NCI-H128 (cell line): ENCODE results near the gene ERC2.

ENCODE experiments used
- DNase-seq: peaks from one replicate; lab custom pipeline; 2025; ENCODE audit not compliant: unreplicated experiment; lab: John Stamatoyannopoulos, UW

ERC2 gene

DNA sequence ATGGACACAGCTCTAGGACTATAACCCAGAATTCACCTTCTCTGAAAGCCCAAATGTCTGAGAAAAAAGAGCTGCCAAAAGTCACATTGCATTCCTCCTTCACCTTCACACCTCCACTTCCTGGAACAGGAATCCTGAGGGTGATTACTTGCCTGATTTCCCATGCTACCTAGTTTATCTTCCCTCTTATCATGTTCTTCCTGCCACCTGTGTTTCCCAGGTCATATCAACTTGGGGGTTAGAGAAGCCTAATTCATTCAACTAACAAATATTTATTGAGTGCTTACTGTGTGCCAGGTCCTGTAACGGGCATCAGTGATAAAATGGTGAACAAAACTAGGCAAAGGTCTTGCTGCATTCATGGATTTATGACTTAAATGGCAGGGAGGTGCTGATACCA is 701.5 kb downstream of the ERC2 start:
- DNase-seq, result no peak

DNA sequence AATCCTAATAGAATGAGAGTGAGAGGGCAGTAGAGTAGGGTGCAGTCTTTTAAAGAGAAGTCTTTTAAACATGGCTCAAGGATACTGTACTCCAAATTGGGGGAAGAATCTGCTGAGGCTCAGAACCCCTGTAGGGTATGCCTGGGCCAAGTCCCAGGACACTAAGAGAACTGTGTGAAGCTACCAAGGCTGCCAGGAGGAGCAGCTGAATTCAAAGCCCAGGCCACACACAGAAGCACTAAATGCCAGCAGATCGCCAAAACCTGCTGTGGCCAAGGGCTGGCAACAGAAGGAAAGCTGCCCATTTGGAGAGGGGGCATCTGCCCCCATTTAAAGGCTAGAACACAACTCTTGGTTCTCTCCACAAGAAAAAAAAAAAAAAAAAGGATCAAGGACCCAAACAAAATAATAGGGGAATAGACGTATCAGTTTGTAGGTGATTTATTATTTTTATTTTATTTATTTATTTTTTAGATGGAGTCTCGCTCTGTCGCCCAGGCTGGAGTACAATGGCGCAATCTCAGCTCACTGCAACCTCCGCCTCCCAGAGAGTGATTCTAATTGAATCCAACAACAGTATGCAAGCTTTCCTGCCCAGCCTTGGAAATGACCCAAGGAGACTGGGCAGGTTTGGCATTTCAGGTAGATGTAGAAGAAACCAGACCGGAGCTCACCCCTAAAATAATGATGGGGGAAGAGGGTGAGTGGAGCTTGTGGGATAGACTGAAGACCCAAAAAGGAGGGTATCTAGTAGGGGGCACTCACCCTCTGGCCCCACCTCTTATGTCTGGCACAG is 702.2 kb downstream of the ERC2 start:
- DNase-seq, result no peak

DNA sequence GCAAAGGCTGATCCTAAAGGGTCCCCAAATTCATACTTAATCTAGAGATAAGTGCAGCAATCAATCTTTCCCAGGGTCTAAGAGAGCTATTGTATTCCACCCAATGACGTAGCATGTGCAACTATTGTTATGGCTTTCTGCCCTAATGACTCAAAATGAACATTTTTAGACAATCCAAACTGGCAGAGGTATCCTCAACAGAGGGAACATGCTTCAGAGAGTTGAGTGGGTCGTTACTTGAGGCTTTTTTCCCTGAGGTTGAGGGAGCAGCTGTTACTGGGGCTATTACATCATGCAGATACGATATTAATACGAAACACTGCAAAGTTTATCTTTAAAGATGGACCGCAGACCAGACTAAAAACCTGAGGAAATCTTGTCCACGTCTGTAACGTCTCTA is 702.9 kb downstream of the ERC2 start:
- no peak for DNase-seq

DNA sequence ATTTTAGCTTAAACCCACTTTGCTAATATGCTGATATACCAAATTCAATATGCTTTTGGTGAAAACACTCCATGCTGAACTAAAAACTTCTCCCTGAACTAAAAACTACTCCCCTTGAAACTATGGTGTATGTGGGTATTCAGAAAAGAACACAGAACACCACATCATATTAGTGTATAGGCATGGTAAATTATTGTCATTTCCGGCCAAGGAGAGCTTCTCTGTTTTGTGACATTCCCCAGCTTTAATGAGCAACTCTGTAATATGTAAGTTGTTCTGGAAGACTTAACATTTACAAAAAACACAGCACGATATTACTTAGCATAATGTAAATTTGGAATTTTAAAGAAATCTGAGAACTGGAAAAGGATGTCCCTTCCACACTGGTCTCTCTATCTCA is 711.3 kb downstream of the ERC2 start:
- no peak for DNase-seq

- DNase-seq, result no peak
Observed at GRCh38 chr3:55755516-55756205, 712.6 kb downstream of the ERC2 start.

GRCh38 chr3:55752911-55753310 is 715.4 kb downstream of the ERC2 start:
- no peak for DNase-seq

DNA sequence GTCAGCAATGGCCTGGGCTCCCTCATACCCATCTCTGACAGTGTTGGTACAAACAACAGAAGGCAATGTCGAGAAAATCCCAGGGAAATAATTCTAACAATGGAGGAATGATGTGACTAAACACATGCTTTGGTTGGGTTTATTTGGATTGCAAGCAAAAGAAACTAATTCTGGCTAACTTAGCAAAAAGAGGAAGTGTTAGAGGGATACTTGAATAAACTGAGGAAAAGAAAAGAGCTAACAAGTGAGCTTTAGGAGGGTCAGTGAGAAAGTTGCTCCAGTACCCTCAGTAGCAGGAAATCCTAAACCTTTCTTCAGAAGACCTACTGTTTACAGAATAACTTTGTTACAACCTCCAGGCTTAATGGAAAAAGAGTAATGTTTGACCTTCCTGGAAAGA is 716.5 kb downstream of the ERC2 start:
- no peak for DNase-seq

- no peak for DNase-seq
Observed at GRCh38 chr3:55750525-55750924, 717.7 kb downstream of the ERC2 start.

- DNase-seq, result no peak
Observed at GRCh38 chr3:55749036-55749435, 719.2 kb downstream of the ERC2 start.

- DNase-seq, result no peak
Observed at GRCh38 chr3:55746808-55747413, 721.4 kb downstream of the ERC2 start.

- no peak for DNase-seq
Observed at GRCh38 chr3:55742832-55743136, 725.5 kb downstream of the ERC2 start.

- DNase-seq, result no peak
Observed at GRCh38 chr3:55742022-55742831, 726.0 kb downstream of the ERC2 start.

DNA sequence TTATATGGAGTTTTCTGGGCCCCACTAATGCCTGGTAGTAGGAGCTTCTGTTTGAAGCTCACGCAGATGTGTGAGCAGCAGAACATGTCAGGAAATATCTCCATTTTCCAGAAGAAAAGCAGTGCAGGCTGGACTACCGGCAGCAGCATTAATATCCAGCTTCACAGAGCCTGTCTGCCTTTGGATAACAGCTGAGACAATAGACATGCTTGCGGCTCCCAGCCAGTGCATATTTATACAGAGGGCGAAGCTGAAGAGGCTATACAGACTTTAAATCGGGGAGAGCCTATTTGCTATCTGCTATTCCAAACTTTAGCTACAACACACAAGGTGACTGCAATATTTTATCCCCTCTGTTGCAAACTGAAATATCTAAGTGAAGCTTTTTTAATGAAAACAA is 731.1 kb downstream of the ERC2 start:
- DNase-seq, result no peak

DNA sequence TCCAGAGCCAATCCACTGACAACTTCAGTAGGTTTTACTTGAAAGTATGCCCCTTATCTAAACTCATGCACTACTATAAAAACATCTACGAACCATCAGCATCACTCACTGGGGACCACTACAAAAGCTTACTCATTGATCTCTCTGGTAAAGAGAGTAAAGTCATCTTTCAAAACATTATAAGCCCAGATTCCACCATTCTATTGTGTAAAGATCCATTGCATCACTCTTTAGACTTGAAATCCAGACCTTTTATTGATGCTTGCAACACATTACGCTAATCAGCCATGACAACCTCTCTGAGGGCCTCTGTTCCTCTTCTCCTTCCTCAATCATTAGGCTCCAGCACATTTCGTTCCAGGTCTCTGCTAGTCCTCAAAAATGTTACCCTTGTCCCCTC is 732.3 kb downstream of the ERC2 start:
- no peak for DNase-seq

GRCh38 chr3:55731741-55732140 is 736.5 kb downstream of the ERC2 start:
- DNase-seq, result no peak

GRCh38 chr3:55729546-55729945 is 738.7 kb downstream of the ERC2 start:
- no peak for DNase-seq

GRCh38 chr3:55728461-55729100 is 739.7 kb downstream of the ERC2 start:
- no peak for DNase-seq

DNA sequence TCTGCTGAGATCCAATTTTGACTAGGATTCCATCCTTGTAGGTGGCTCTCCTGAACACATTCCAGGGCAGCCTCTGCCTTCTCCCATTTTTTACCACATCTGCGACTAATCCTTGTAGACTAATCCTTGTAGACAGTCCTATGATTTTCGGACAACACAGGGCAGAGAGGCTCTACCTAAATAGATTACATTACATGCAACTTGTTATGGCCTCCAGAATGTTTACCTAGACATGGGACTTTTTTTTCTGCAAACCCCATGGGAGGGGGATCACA is 741.8 kb downstream of the ERC2 start:
- DNase-seq, result no peak

- DNase-seq, result no peak
Observed at GRCh38 chr3:55725681-55726500, 742.4 kb downstream of the ERC2 start.

GRCh38 chr3:55724821-55725220 is 743.4 kb downstream of the ERC2 start:
- DNase-seq, result no peak

- no peak for DNase-seq
Observed at GRCh38 chr3:55724407-55724784, 743.9 kb downstream of the ERC2 start.
